GM23248 (cell line): ENCODE results near the gene GHR. TPM values are rescaled to one million over a fixed set of nuclear protein-coding genes. Genes with fewer than 3 reads are reported as not detected.

Experiments
- DNase-seq: peaks from one replicate; pipeline ENCODE4 v3.0.0-alpha.2; 2015
- H2AFZ ChIP-seq: fragments of 200-600 bp; sonication (generic); 2 replicates; pipeline ENCODE4 v1.6.1; 2016; ENCODE audit warnings: antibody characterized with exemption
- H3F3A ChIP-seq: fragments of 200-600 bp; sonication (generic); 2 replicates; pipeline ENCODE4 v1.6.1; 2016; ENCODE audit warnings: mild to moderate bottlenecking, antibody characterized with exemption, mixed run types; ENCODE audit not compliant: insufficient read depth
- H3K27ac ChIP-seq: fragments of 200-600 bp; sonication (generic); 2 replicates; pipeline ENCODE4 v1.5.1; 2016; ENCODE audit warnings: mild to moderate bottlenecking
- H3K27me3 ChIP-seq: fragments of 200-600 bp; sonication (generic); replicated peaks from 2 replicates; pipeline ENCODE4 v1.6.1; 2016; ENCODE audit warnings: mild to moderate bottlenecking; ENCODE audit not compliant: insufficient read depth
- H3K36me3 ChIP-seq: fragments of 200-600 bp; sonication (generic); 2 replicates; pipeline ENCODE4 v1.6.1; 2016; ENCODE audit warnings: low read depth, mild to moderate bottlenecking
- H3K4me1 ChIP-seq: fragments of 200-600 bp; sonication (generic); 2 replicates; pipeline ENCODE4 v1.6.1; 2016; ENCODE audit warnings: mild to moderate bottlenecking; ENCODE audit not compliant: insufficient read depth
- H3K4me2 ChIP-seq: fragments of 200-600 bp; sonication (generic); one replicate; pipeline ENCODE4 v1.6.1; 2016; ENCODE audit warnings: mild to moderate bottlenecking; ENCODE audit not compliant: unreplicated experiment
- H3K4me3 ChIP-seq: fragments of 200-600 bp; sonication (generic); 2 replicates; pipeline ENCODE4 v1.5.1; 2016; ENCODE audit warnings: mild to moderate bottlenecking
- H3K79me2 ChIP-seq: fragments of 200-600 bp; sonication (generic); 2 replicates; pipeline ENCODE4 v1.6.1; 2016; ENCODE audit warnings: mild to moderate bottlenecking; ENCODE audit not compliant: insufficient read depth
- H3K9ac ChIP-seq: fragments of 200-600 bp; sonication (generic); 2 replicates; pipeline ENCODE4 v1.6.1; 2016; ENCODE audit warnings: mild to moderate bottlenecking
- H3K9me2 ChIP-seq: fragments of 200-600 bp; sonication (generic); 2 replicates; pipeline ENCODE4 v1.6.1; 2016; ENCODE audit warnings: mixed run types, mild to moderate bottlenecking, moderate library complexity; ENCODE audit not compliant: insufficient read depth
- H3K9me3 ChIP-seq: fragments of 200-600 bp; sonication (generic); one replicate; pipeline ENCODE4 v1.6.1; 2017; ENCODE audit warnings: low read depth
- H4K20me1 ChIP-seq: fragments of 200-600 bp; sonication (generic); 2 replicates; pipeline ENCODE4 v1.6.0; 2016; ENCODE audit not compliant: insufficient read depth
- EZH2 ChIP-seq: fragments of 200-600 bp; sonication (generic); IDR thresholded peaks from 2 replicates; pipeline ENCODE4 v1.6.1; 2018; ENCODE audit warnings: antibody characterized with exemption, mild to moderate bottlenecking; ENCODE audit not compliant: insufficient read depth, poor library complexity, severe bottlenecking
- EZH2phosphoT487 ChIP-seq: fragments of 200-600 bp; sonication (generic); IDR thresholded peaks from 2 replicates; pipeline ENCODE4 v1.6.1; 2018; ENCODE audit warnings: antibody characterized with exemption, moderate library complexity, mild to moderate bottlenecking, low read depth; ENCODE audit not compliant: insufficient read depth
- WGBS, 2 experiments: methylation state at CpG; one replicate each; pipeline ENCODE4 v1.1.6; 2015 to 2017; ENCODE audit warnings: low lambda C conversion rate in 2 of 2, low coverage in 1 of 2; ENCODE audit errors: missing lambda C conversion rate in 2 of 2; 5-methylcytosine and 5-hydroxymethylcytosine counted together
- in situ Hi-C: fragments of 300-500 bp; cut with MboI; formaldehyde crosslinking; loops from 2 replicates; pipeline ENCODE4 v1.15.0; 2020
- polyA plus RNA-seq: library from polyadenylated mRNA; unstranded; fragments of >200 nt; fragmentation: Nextera tagmentation; extraction: Ambion mirVana; gene quantifications from 2 replicates; pipeline ENCODE4 v1.2.1, GENCODE V29; 2016
- total RNA-seq: library from RNA; depleted of rRNA; stranded (reverse); fragments of >200 nt; shearing (Covaris generic); gene quantifications from 2 replicates; pipeline ENCODE4 v1.2.3, GENCODE V29; 2014

The GHR gene
- total and polyA plus RNA-seq, 2 experiments from 2014 or later: 0.64 to 1.5 TPM

DNA sequence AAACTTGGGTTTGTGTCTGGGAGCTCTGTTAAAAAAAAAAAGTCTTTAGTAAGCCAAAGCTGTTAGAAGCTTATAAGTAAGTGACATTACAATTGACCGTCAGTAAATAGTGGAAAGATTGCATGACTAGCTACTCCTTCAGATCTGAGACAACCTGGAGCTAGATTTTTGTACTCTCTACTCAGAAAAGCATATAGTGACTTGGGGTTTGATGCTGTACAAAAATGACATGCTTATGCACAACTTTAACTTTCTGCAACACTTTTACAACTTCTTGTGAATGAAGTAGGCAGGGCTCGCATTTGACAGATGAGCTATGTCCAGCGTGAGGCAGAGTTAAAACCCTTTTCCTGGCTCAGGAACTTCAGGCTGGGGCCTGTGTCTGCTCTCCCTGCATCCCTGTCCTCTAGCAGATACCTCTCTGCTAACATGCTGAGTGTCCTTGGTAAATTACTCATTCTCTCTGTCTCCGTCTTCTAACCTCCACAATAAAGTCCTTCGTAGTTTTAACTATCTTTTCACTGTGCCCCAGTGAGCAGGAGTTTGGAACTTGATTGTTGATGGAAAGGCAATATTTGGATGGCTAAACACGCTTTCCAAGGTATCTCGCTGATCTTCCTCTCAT, 471 bp upstream of the GHR start:
- peak overlapping the region; percentile 69; the same call in 1 of the 2 replicates for H3K9ac ChIP-seq
- peak overlapping the region; percentile 96 for H3K4me2 ChIP-seq
- no peaks in the 10 kb centered on the region for H3K79me2 ChIP-seq
- H3K9me2 ChIP-seq: no peaks in the 10 kb centered on the region
- in situ Hi-C loops: no loop called here
- no peaks in the 10 kb centered on the region for H3K36me3 ChIP-seq
- H3K27me3 ChIP-seq: peaks cover 8% of the 10 kb centered on the region; the same call in 1 of the 2 replicates
- no peaks in the 10 kb centered on the region for H4K20me1 ChIP-seq
- H3K4me1 ChIP-seq: no peaks in the 10 kb centered on the region
- H3K4me3 ChIP-seq: peak overlapping the region; percentile 84
- WGBS, 2 experiments: 10 to 13% methylated on average over 7 of the region's 7 CpGs
- peak overlapping the region; percentile 92 for H2AFZ ChIP-seq
- no peak for DNase-seq
- H3K9me3 ChIP-seq: no peaks in the 10 kb centered on the region
- no peak overlapping the region for H3K27ac ChIP-seq
- TF ChIP-seq EZH2phosphoT487 (no peak), EZH2 (no peak)
- peaks cover 10% of the 10 kb centered on the region; the same call in 1 of the 2 replicates for H3F3A ChIP-seq

DNA sequence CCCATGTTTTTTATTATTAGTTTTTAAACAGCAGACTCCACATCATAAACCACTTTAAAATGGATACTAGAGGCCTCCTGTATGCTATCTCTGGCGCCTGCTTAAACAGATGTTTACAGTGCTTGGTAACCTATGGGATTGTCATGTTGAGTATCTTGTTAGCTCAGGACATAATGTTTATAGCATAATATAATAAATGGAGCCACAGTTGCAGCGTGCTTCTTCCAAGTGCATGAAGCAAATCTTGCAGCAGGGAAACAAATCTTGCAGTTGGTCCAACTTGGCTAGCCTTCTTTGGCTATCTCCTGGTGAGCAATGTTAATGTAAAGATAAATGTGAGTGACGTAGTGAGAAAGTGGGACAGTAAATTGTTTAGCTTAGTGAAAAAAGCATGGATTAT, 2.8 kb downstream of the GHR start:
- Histone ChIP-seq H3K9me2 (no peaks in the 10 kb centered on the region), H3K4me3 (no peak overlapping the region), H3K4me2 (no peak overlapping the region), H3K9me3 (no peaks in the 10 kb centered on the region), H4K20me1 (no peaks in the 10 kb centered on the region), H3K79me2 (no peaks in the 10 kb centered on the region), H3K27me3 (0 out of 2 replicates have a peak, but pooled peaks cover 8% of the 10 kb centered on the region), H3K9ac (no peak overlapping the region), H3K36me3 (no peaks in the 10 kb centered on the region), H3K27ac (no peak overlapping the region), H2AFZ (no peak overlapping the region), H3F3A (peaks cover 10% of the 10 kb centered on the region; the same call in 1 of the 2 replicates), H3K4me1 (no peaks in the 10 kb centered on the region)
- TF ChIP-seq EZH2phosphoT487 (no peak), EZH2 (no peak)
- DNase-seq: no peak
- in situ Hi-C loops: no loop called here
- WGBS, 2 experiments: 91 to 94% methylated on average over 3 of the region's 3 CpGs

GRCh38 chr5:42429694-42430093, 6.5 kb downstream of the GHR start:
- no peaks in the 10 kb centered on the region for H3F3A ChIP-seq
- 0 out of 2 replicates have a peak, but pooled peaks cover 8% of the 10 kb centered on the region for H3K27me3 ChIP-seq
- H3K79me2 ChIP-seq: no peaks in the 10 kb centered on the region
- no peak overlapping the region for H3K27ac ChIP-seq
- H3K36me3 ChIP-seq: no peaks in the 10 kb centered on the region
- H3K9me2 ChIP-seq: no peaks in the 10 kb centered on the region
- no peak overlapping the region for H3K9ac ChIP-seq
- no peak for DNase-seq
- no peak overlapping the region for H2AFZ ChIP-seq
- 70 to 73% methylated on average over 1 of the region's 1 CpG for WGBS, 2 experiments
- H3K4me3 ChIP-seq: no peak overlapping the region
- H3K4me2 ChIP-seq: no peak overlapping the region
- H4K20me1 ChIP-seq: no peaks in the 10 kb centered on the region
- in situ Hi-C loops: no loop called here
- TF ChIP-seq EZH2 (no peak), EZH2phosphoT487 (no peak)
- no peaks in the 10 kb centered on the region for H3K9me3 ChIP-seq
- no peaks in the 10 kb centered on the region for H3K4me1 ChIP-seq

GRCh38 chr5:42434047-42434724, 10.9 kb downstream of the GHR start:
- Histone ChIP-seq H3K4me1 (no peaks in the 10 kb centered on the region), H3K4me2 (no peak overlapping the region), H3K79me2 (no peaks in the 10 kb centered on the region), H3K9me3 (no peaks in the 10 kb centered on the region), H3F3A (no peaks in the 10 kb centered on the region), H2AFZ (no peak overlapping the region), H3K9ac (no peak overlapping the region), H4K20me1 (no peaks in the 10 kb centered on the region), H3K9me2 (no peaks in the 10 kb centered on the region), H3K36me3 (no peaks in the 10 kb centered on the region), H3K27me3 (no peaks in the 10 kb centered on the region), H3K4me3 (no peak overlapping the region), H3K27ac (no peak overlapping the region)
- no peak for TF ChIP-seq EZH2
- TF ChIP-seq EZH2phosphoT487: no peak
- in situ Hi-C loops: no loop called here
- DNase-seq: no peak

GRCh38 chr5:42436051-42436450, 12.8 kb downstream of the GHR start:
- no peak overlapping the region for H3K27ac ChIP-seq
- no peak overlapping the region for H3K9ac ChIP-seq
- no peak overlapping the region for H3K4me3 ChIP-seq
- H2AFZ ChIP-seq: no peak overlapping the region
- H3K36me3 ChIP-seq: no peaks in the 10 kb centered on the region
- no peak overlapping the region for H3K4me2 ChIP-seq
- no peaks in the 10 kb centered on the region for H3K9me3 ChIP-seq
- in situ Hi-C loops: no loop called here
- H3K4me1 ChIP-seq: no peaks in the 10 kb centered on the region
- no peaks in the 10 kb centered on the region for H3F3A ChIP-seq
- no peaks in the 10 kb centered on the region for H3K9me2 ChIP-seq
- no peak for DNase-seq
- no peaks in the 10 kb centered on the region for H4K20me1 ChIP-seq
- no peaks in the 10 kb centered on the region for H3K79me2 ChIP-seq
- no peak for TF ChIP-seq EZH2
- no peaks in the 10 kb centered on the region for H3K27me3 ChIP-seq
